GM23338 (cell line): ENCODE results near the gene RNF150. TPM values are rescaled to one million over a fixed set of nuclear protein-coding genes. Genes with fewer than 3 reads are reported as not detected.

ENCODE experiments used
- ATAC-seq: fragments of 200-7000 bp; cut with Tn5 transposase; 3 replicates; pipeline ENCODE4 v1.9.1; 2020
- DNase-seq: peaks from one replicate; pipeline ENCODE4 v3.0.0-alpha.2; 2015; ENCODE audit warnings: low spot score
- H2AFZ ChIP-seq: fragments of 200-600 bp; sonication (generic); 2 replicates; pipeline ENCODE4 v1.8.0; 2016; ENCODE audit warnings: antibody characterized with exemption, mild to moderate bottlenecking, moderate library complexity
- H3F3A ChIP-seq: fragments of 200-600 bp; sonication (generic); replicated peaks from 2 replicates; pipeline ENCODE4 v1.8.0; 2017; ENCODE audit warnings: antibody characterized with exemption, mixed run types, low read depth
- H3K27ac ChIP-seq: fragments of 200-600 bp; sonication (generic); 2 replicates; pipeline ENCODE4 v1.6.1; 2016; ENCODE audit warnings: low read depth
- H3K27me3 ChIP-seq: fragments of 200-600 bp; sonication (generic); 2 replicates; pipeline ENCODE4 v1.8.0; 2016; ENCODE audit warnings: mild to moderate bottlenecking, mixed run types, moderate library complexity; ENCODE audit not compliant: insufficient read depth
- H3K36me3 ChIP-seq: fragments of 200-600 bp; sonication (generic); 2 replicates; pipeline ENCODE4 v1.8.0; 2016; ENCODE audit warnings: mild to moderate bottlenecking; ENCODE audit not compliant: insufficient read depth
- H3K4me1 ChIP-seq: fragments of 200-600 bp; sonication (generic); 2 replicates; pipeline ENCODE4 v1.8.0; 2016; ENCODE audit warnings: mild to moderate bottlenecking, moderate library complexity; ENCODE audit not compliant: insufficient read depth
- H3K4me2 ChIP-seq: fragments of 200-600 bp; sonication (generic); 2 replicates; pipeline ENCODE4 v1.7.1; 2017; ENCODE audit warnings: mixed run types
- H3K4me3 ChIP-seq: fragments of 200-600 bp; sonication (generic); 2 replicates; pipeline ENCODE4 v1.6.1; 2016; ENCODE audit warnings: mixed run types
- H3K79me2 ChIP-seq: fragments of 200-600 bp; sonication (generic); replicated peaks from 2 replicates; pipeline ENCODE4 v1.8.0; 2017; ENCODE audit warnings: mild to moderate bottlenecking; ENCODE audit not compliant: insufficient read depth
- H3K9me2 ChIP-seq: fragments of 200-600 bp; sonication (generic); 2 replicates; pipeline ENCODE4 v1.8.0; 2017; ENCODE audit not compliant: insufficient read depth
- H4K20me1 ChIP-seq: fragments of 200-600 bp; sonication (generic); replicated peaks from 2 replicates; pipeline ENCODE4 v1.8.0; 2017; ENCODE audit warnings: mild to moderate bottlenecking; ENCODE audit not compliant: insufficient read depth
- H3K27ac Mint-ChIP-seq: 2 replicates; pipeline ENCODE4 v1.8.0; 2020; ENCODE audit warnings: inconsistent platforms, mild to moderate bottlenecking, moderate library complexity, mixed read lengths
- H3K27me3 Mint-ChIP-seq: 3 replicates; pipeline ENCODE4 v1.8.0; 2022; ENCODE audit warnings: low read depth, mild to moderate bottlenecking, moderate library complexity, mixed read lengths, inconsistent platforms; ENCODE audit not compliant: insufficient read depth, poor library complexity
- H3K36me3 Mint-ChIP-seq: 3 replicates; pipeline ENCODE4 v1.8.0; 2021; ENCODE audit warnings: low read depth, mild to moderate bottlenecking, inconsistent platforms, moderate library complexity, mixed read lengths
- H3K4me1 Mint-ChIP-seq: 3 replicates; pipeline ENCODE4 v1.8.0; 2020; ENCODE audit warnings: mild to moderate bottlenecking, inconsistent platforms, mixed read lengths
- H3K4me3 Mint-ChIP-seq: 3 replicates; pipeline ENCODE4 v1.8.0; 2021; ENCODE audit warnings: moderate library complexity, mild to moderate bottlenecking, inconsistent platforms, mixed read lengths
- H3K9me3 Mint-ChIP-seq: 3 replicates; pipeline ENCODE4 v1.8.0; 2020; ENCODE audit warnings: moderate library complexity, mild to moderate bottlenecking, inconsistent platforms, mixed read lengths
- CTCF ChIP-seq, 2 experiments: fragments of 200-600 bp in 1 of 2; sonication (generic) in 1 of 2; conservative IDR thresholded peaks; 2 replicates each; pipeline versions ENCODE4 v1.5.1 to v1.6.1; 2016 to 2017; ENCODE audit warnings: antibody characterized with exemption in 2 of 2, low read depth in 2 of 2, mild to moderate bottlenecking in 2 of 2, moderate library complexity in 1 of 2
- ETS1 ChIP-seq: IDR thresholded peaks from 2 replicates; pipeline ENCODE4 v1.6.1; 2016; ENCODE audit warnings: antibody characterized with exemption
- EZH2phosphoT487 ChIP-seq: fragments of 200-600 bp; sonication (generic); IDR thresholded peaks from one replicate; pipeline ENCODE4 v1.8.1; 2018; ENCODE audit warnings: antibody characterized with exemption; ENCODE audit not compliant: unreplicated experiment
- REST ChIP-seq: IDR thresholded peaks from one replicate; pipeline ENCODE4 v1.6.1; 2018; ENCODE audit warnings: antibody characterized with exemption; ENCODE audit not compliant: unreplicated experiment
- ZNF462 ChIP-seq: fragments of 250-450 bp; sonication (Bioruptor Pico); IDR thresholded peaks from 2 replicates; pipeline ENCODE4 v1.5.0; 2020; ENCODE audit warnings: mild to moderate bottlenecking, moderate library complexity
- polyA plus RNA-seq: library from polyadenylated mRNA; unstranded; fragments of >200 nt; fragmentation: Nextera tagmentation; extraction: Ambion mirVana; gene quantifications from 2 replicates; pipeline ENCODE4 v1.2.1, GENCODE V29; 2016
- total RNA-seq: library from RNA; depleted of rRNA; stranded (reverse); fragments of >200 nt; shearing (Covaris generic); gene quantifications from 2 replicates; pipeline ENCODE4 v1.2.3, GENCODE V29; 2014

Gene RNF150
- total and polyA plus RNA-seq, 2 experiments from 2014 or later: 1.3 to 6.1 TPM

GRCh38 chr4:140851032-140851636, 282.1 kb downstream of the RNF150 start:
- no peaks in the 10 kb centered on the region for H3K27me3 Mint-ChIP-seq
- H3K27me3 ChIP-seq: no peaks in the 10 kb centered on the region
- H3F3A ChIP-seq: no peaks in the 10 kb centered on the region
- H3K27ac ChIP-seq: no peak overlapping the region
- H3K9me2 ChIP-seq: no peaks in the 10 kb centered on the region
- H4K20me1 ChIP-seq: no peaks in the 10 kb centered on the region
- H3K4me1 Mint-ChIP-seq: no peaks in the 10 kb centered on the region
- H3K36me3 Mint-ChIP-seq: no peaks in the 10 kb centered on the region
- H3K4me3 Mint-ChIP-seq: no peak overlapping the region
- no peaks in the 10 kb centered on the region for H3K79me2 ChIP-seq
- H2AFZ ChIP-seq: no peak overlapping the region
- H3K36me3 ChIP-seq: no peaks in the 10 kb centered on the region
- no peaks in the 10 kb centered on the region for H3K4me1 ChIP-seq
- no peak overlapping the region for H3K4me3 ChIP-seq
- DNase-seq: peak; percentile 84
- H3K27ac Mint-ChIP-seq: no peak overlapping the region
- H3K4me2 ChIP-seq: no peak overlapping the region
- ATAC-seq: peak; percentile 63
- TF ChIP-seq ZNF462 (no peak), CTCF (conservative IDR thresholded peaks at IDR 0.05; ENCODE audit: low read depth in 2 of 2) (peak; percentile 90 to 95)
- H3K9me3 Mint-ChIP-seq: no peaks in the 10 kb centered on the region

- Histone ChIP-seq H3K4me1 (no peaks in the 10 kb centered on the region), H3K27me3 (no peaks in the 10 kb centered on the region), H4K20me1 (no peaks in the 10 kb centered on the region), H3K79me2 (no peaks in the 10 kb centered on the region), H3K9me2 (no peaks in the 10 kb centered on the region), H3K4me2 (no peak overlapping the region), H3K4me3 (no peak overlapping the region), H3K27ac (no peak overlapping the region), H3F3A (no peaks in the 10 kb centered on the region), H3K36me3 (no peaks in the 10 kb centered on the region), H2AFZ (no peak overlapping the region)
- H3K4me3 Mint-ChIP-seq: no peak overlapping the region
- H3K4me1 Mint-ChIP-seq: no peaks in the 10 kb centered on the region
- no peaks in the 10 kb centered on the region for H3K36me3 Mint-ChIP-seq
- ATAC-seq (no peak), DNase-seq (no peak)
- no peaks in the 10 kb centered on the region; the same call in 2 of the 3 replicates for H3K9me3 Mint-ChIP-seq
- no peak overlapping the region for H3K27ac Mint-ChIP-seq
- no peaks in the 10 kb centered on the region for H3K27me3 Mint-ChIP-seq
- no peak for TF ChIP-seq ETS1
- TF ChIP-seq EZH2phosphoT487: no peak
- no peak for TF ChIP-seq CTCF (conservative IDR thresholded peaks at IDR 0.05; ENCODE audit: low read depth in 2 of 2)
- no peak for TF ChIP-seq REST
Observed at GRCh38 chr4:140849526-140849925, 283.7 kb downstream of the RNF150 start.
